K562 (cell line): ENCODE results near the gene PRRX1. TPM values are rescaled to one million over a fixed set of nuclear protein-coding genes. Genes with fewer than 3 reads are reported as not detected.

Experiments used
- ATAC-seq: fragments of 200-7000 bp; cut with Tn5 transposase; 3 replicates; pipeline ENCODE4 v1.9.1; 2020; ENCODE audit warnings: moderate library complexity
- BruUV-seq: library from RNA; stranded (reverse); fragments of 400-500 nt; replicated peaks from 2 replicates; lab custom pipeline; 2021; lab: Mats Ljungman, UMichigan
- CTCF ChIA-PET: fragments of 300-600 bp; formaldehyde crosslinking; extraction: SDS; loops from one replicate; lab custom pipeline; 2021; ENCODE audit warnings: low intra/inter-chr PET ratio; lab: Yijun Ruan, JAX
- POLR2A ChIA-PET: fragments of 300-600, 350-650 bp; sonication (Branson Sonifier 250); formaldehyde crosslinking; extraction: SDS; loops from one replicate; lab custom pipeline; 2021; ENCODE audit warnings: antibody characterized with exemption, inconsistent platforms; lab: Yijun Ruan, JAX
- DNase-seq, 4 experiments: peaks; one replicate each; pipeline versions ENCODE4 v3.0.0 to v3.0.0-alpha.2; 2011 to 2018; ENCODE audit warnings: low spot score in 3 of 4, mixed read lengths in 3 of 4; ENCODE audit errors: extremely low read depth in 1 of 4
- FAIRE-seq: peaks from 2 replicates; lab custom pipeline; 2011; peaks lifted over from hg19 to GRCh38; lab: Jason Lieb, UNC
- H2AFZ ChIP-seq: 2 replicates; pipeline ENCODE4 v1.6.0; 2011; ENCODE audit warnings: low read depth, low read length, control low read depth, inconsistent platforms
- H3K27ac ChIP-seq: fragments of 200-600 bp; 3 replicates; pipeline ENCODE4 v1.8.0; 2011; ENCODE audit warnings: low read depth, mild to moderate bottlenecking, control low read depth, inconsistent platforms, low read length, moderate library complexity, mixed read lengths; ENCODE audit errors: extremely low read depth
- H3K27me3 ChIP-seq, 2 experiments: fragments of 300-600 bp in 1 of 2; 2 replicates in 1 of 2; 3 replicates in 1 of 2; pipeline versions ENCODE4 v1.6.0 to v1.8.0; 2011; ENCODE audit warnings: inconsistent platforms in 2 of 2, low read length in 2 of 2, mild to moderate bottlenecking in 1 of 2, mixed read lengths in 1 of 2, moderate library complexity in 1 of 2; ENCODE audit not compliant: control insufficient read depth in 2 of 2, insufficient read depth in 2 of 2
- H3K36me3 ChIP-seq: fragments of 300-600 bp; 3 replicates; pipeline ENCODE4 v1.8.0; 2011; ENCODE audit warnings: mild to moderate bottlenecking, low read length, inconsistent platforms; ENCODE audit not compliant: control insufficient read depth, insufficient read depth
- H3K4me1 ChIP-seq, 2 experiments: fragments of 200-600 bp in 1 of 2; replicated peaks in 1 of 2; 2 replicates in 1 of 2; 3 replicates in 1 of 2; pipeline versions ENCODE4 v1.5.1 to v1.8.0; 2011; ENCODE audit warnings: inconsistent platforms in 2 of 2, low read length in 2 of 2, mild to moderate bottlenecking in 1 of 2, mixed read lengths in 1 of 2, moderate library complexity in 1 of 2; ENCODE audit not compliant: control insufficient read depth in 2 of 2, insufficient read depth in 2 of 2
- H3K4me2 ChIP-seq: 2 replicates; pipeline ENCODE4 v1.6.1; 2011; ENCODE audit warnings: low read length, control low read depth, inconsistent platforms, mixed read lengths; ENCODE audit not compliant: insufficient read depth
- H3K4me3 ChIP-seq: fragments of 200-600 bp; sonication (generic), shearing (Covaris generic); 2 replicates; pipeline ENCODE4 v1.5.1; 2016; ENCODE audit warnings: control low read depth, inconsistent platforms
- H3K79me2 ChIP-seq: fragments of 200-600 bp; 3 replicates; pipeline ENCODE4 v1.8.0; 2011; ENCODE audit warnings: low read length, inconsistent platforms; ENCODE audit not compliant: control insufficient read depth, insufficient read depth
- H3K9ac ChIP-seq, 2 experiments: 2 replicates each; pipeline versions ENCODE4 v1.6.0 to v1.6.1; 2011; ENCODE audit warnings: low read depth in 2 of 2, low read length in 2 of 2, control low read depth in 1 of 2, inconsistent platforms in 1 of 2, mild to moderate bottlenecking in 1 of 2, mixed read lengths in 1 of 2; ENCODE audit not compliant: insufficient read depth in 1 of 2
- H3K9me1 ChIP-seq: one replicate; pipeline ENCODE4 v1.6.0; 2011; ENCODE audit warnings: inconsistent platforms, mild to moderate bottlenecking, low read length, moderate library complexity; ENCODE audit not compliant: control insufficient read depth, insufficient read depth
- H3K9me3 ChIP-seq: replicated peaks from 2 replicates; pipeline ENCODE4 v1.5.1; 2011; ENCODE audit warnings: low read depth, low read length, inconsistent platforms; ENCODE audit not compliant: control insufficient read depth, insufficient read depth
- H4K20me1 ChIP-seq: replicated peaks from 2 replicates; pipeline ENCODE4 v1.6.1; 2011; ENCODE audit warnings: low read length, inconsistent platforms, mixed read lengths; ENCODE audit not compliant: control insufficient read depth, insufficient read depth
- ASH1L ChIP-seq: fragments of 450-650 bp; IDR thresholded peaks from 2 replicates; pipeline ENCODE4 v1.6.1; 2018; ENCODE audit warnings: borderline replicate concordance, mild to moderate bottlenecking, low read depth; ENCODE audit not compliant: partially characterized antibody
- CEBPZ ChIP-seq: fragments of 150-350 bp; IDR thresholded peaks from 2 replicates; pipeline ENCODE4 v1.6.1; 2014; ENCODE audit warnings: low read depth, mild to moderate bottlenecking, low read length, borderline replicate concordance
- ELF2 ChIP-seq: fragments of 250-450 bp; sonication (Bioruptor Pico); IDR thresholded peaks from 2 replicates; pipeline ENCODE4 v1.5.0; 2021; ENCODE audit warnings: mild to moderate bottlenecking
- HNRNPH1 ChIP-seq: fragments of 200-400 bp; formaldehyde crosslinking; optimal IDR thresholded peaks from 2 replicates; pipeline ENCODE3; 2017; ENCODE audit warnings: low read depth, mild to moderate bottlenecking, low read length, moderate library complexity
- NCOR1 ChIP-seq: fragments of 450-650 bp; IDR thresholded peaks from 2 replicates; pipeline ENCODE4 v1.6.1; 2016; ENCODE audit warnings: mild to moderate bottlenecking, moderate library complexity
- STAT5B ChIP-seq: fragments of 250-450 bp; sonication (Bioruptor Pico); IDR thresholded peaks from 2 replicates; pipeline ENCODE4 v1.8.0; 2021; ENCODE audit warnings: mild to moderate bottlenecking, inconsistent platforms
- ZNF407 ChIP-seq: fragments of 450-650 bp; IDR thresholded peaks from 2 replicates; pipeline ENCODE4 v1.6.1; 2016; ENCODE audit warnings: low read depth
- ZNF431 ChIP-seq: sonication (generic); formaldehyde crosslinking; IDR thresholded peaks from 2 replicates; pipeline ENCODE4 v1.8.0; 2022; ENCODE audit warnings: mild to moderate bottlenecking, missing genetic modification reagents
- ZNF512 ChIP-seq: IDR thresholded peaks from 2 replicates; pipeline ENCODE4 v1.6.1; 2016; ENCODE audit warnings: missing genetic modification characterization, missing compliant biosample characterization
- ZNF589 ChIP-seq: fragments of 200-800 bp; sonication (Bioruptor generic); IDR thresholded peaks from 2 replicates; pipeline ENCODE4 v1.6.1; 2016; ENCODE audit warnings: low read depth, missing genetic modification characterization, missing compliant biosample characterization
- WGBS: fragments of 100-300 bp; shearing (Covaris generic); methylation state at CpG from one replicate; pipeline ENCODE4 v1.1.6; 2016; ENCODE audit warnings: low coverage, mixed read lengths; ENCODE audit not compliant: insufficient coverage; ENCODE audit errors: missing lambda C conversion rate; 5-methylcytosine and 5-hydroxymethylcytosine counted together
- in situ Hi-C: fragments of 300-500 bp; cut with MboI; formaldehyde crosslinking; loops from 4 replicates; pipeline ENCODE4 v1.15.0; 2018; ENCODE audit warnings: inconsistent platforms, mixed read lengths
- intact Hi-C: fragments of 100-400 bp; cut with micrococcal nuclease; formaldehyde crosslinking; loops from 2 replicates; pipeline ENCODE4 v1.14.2; 2022
- polyA plus RNA-seq, 8 experiments: library from polyadenylated mRNA; depleted of rRNA in 4 of 8; stranded (reverse) in 5 of 8; unstranded in 3 of 8; fragments of >200 nt; fragmentation: Nextera tagmentation in 2 of 8; fragmentation: Illumina TruSeq in 1 of 8; extraction: Ambion mirVana in 2 of 8; extraction: Trizol in 1 of 8; gene quantifications; 2 replicates each; pipeline versions ENCODE4 v1.2.1 to v1.2.3, GENCODE V29; 2011 to 2014; ENCODE audit warnings: inconsistent platforms in 1 of 8, missing spikeins in 1 of 8
- total RNA-seq, 7 experiments: library from RNA; depleted of rRNA in 6 of 7; stranded (reverse); fragments of >200 nt in 6 of 7; fragmentation: Illumina TruSeq in 2 of 7; extraction: Trizol in 2 of 7; gene quantifications; 2 replicates each; pipeline versions ENCODE4 v1.2.1 to v1.2.3, GENCODE V29; 2011 to 2021; ENCODE audit warnings: low replicate concordance in 1 of 7

PRRX1 gene
- total and polyA plus RNA-seq, 9 of the 15 experiments (the other 6 are each of a cell fraction or from before 2014, with no cell fraction given), result not detected

- Histone ChIP-seq H3K4me2 (no peak overlapping the region), H3K4me1 (no peaks in the 10 kb centered on the region), H3K27me3 (no peaks in the 10 kb centered on the region), H4K20me1 (no peaks in the 10 kb centered on the region), H3K9me3 (no peaks in the 10 kb centered on the region), H3K27ac (no peak overlapping the region), H3K9ac (no peak overlapping the region), H2AFZ (no peak overlapping the region), H3K9me1 (no peaks in the 10 kb centered on the region), H3K36me3 (no peaks in the 10 kb centered on the region), H3K79me2 (no peaks in the 10 kb centered on the region), H3K4me3 (no peak overlapping the region)
- intact Hi-C loops, result no loop called here
- ATAC-seq (no peak), FAIRE-seq (no peak), DNase-seq (no peak)
- in situ Hi-C loops, result no loop called here
- BruUV-seq, result no TSS peak
- 1% methylated on average over 4 of the region's 4 CpGs for WGBS
- POLR2A ChIA-PET, result no interaction called here
- CTCF ChIA-PET, result no interaction called here
- TF ChIP-seq ZNF589 (no peak), CEBPZ (no peak), STAT5B (CRISPR knock-in tag) (no peak), NCOR1 (no peak), ZNF512 (tag) (no peak), ASH1L (no peak), ZNF431 (CRISPR knock-in tag) (no peak), HNRNPH1 (no peak), ZNF407 (no peak), ELF2 (CRISPR knock-in tag) (no peak)
Measured at GRCh38 chr1:170685166-170685565, 21.2 kb downstream of the PRRX1 start.
